Sigmoid colon (tissue), 7 donors: ENCODE data around the gene SPATC1L. TPM values are rescaled to one million over a fixed set of nuclear protein-coding genes. Genes with fewer than 3 reads are reported as not detected.
"Not testable (repeated sequence)": the region's sequence is repeated elsewhere in the genome, so short reads cannot be mapped to it uniquely, and the experiment has no call there.

Experiments
- DNase-seq: peaks from one replicate; pipeline ENCODE4 v3.0.0-alpha.2; 2019
- H3K27ac ChIP-seq, 4 donors: fragments of 200-600 bp; sonication (generic); one replicate each; pipeline ENCODE4 v1.5.1; 2016 to 2019; ENCODE audit warnings: mild to moderate bottlenecking in 1 of 4
- H3K27me3 ChIP-seq, 3 donors: fragments of 200-600 bp; sonication (generic); one replicate each; pipeline ENCODE4 v1.5.1; 2019; ENCODE audit warnings: mild to moderate bottlenecking in 1 of 3
- H3K36me3 ChIP-seq, 4 donors: fragments of 200-600 bp; sonication (generic); one replicate each; pipeline ENCODE4 v1.5.1; 2016 to 2019
- H3K4me1 ChIP-seq, 4 donors: fragments of 200-600 bp; sonication (generic); one replicate each; pipeline ENCODE4 v1.5.1; 2017 to 2019
- H3K4me3 ChIP-seq, 4 donors: fragments of 200-600 bp; sonication (generic); one replicate each; pipeline ENCODE4 v1.5.1; 2017 to 2019; ENCODE audit warnings: mild to moderate bottlenecking in 2 of 4, moderate library complexity in 1 of 4
- H3K9me3 ChIP-seq, 4 donors: fragments of 200-600 bp in 3 of 4; sonication (generic) in 3 of 4; one replicate each; pipeline versions ENCODE4 v1.5.1 to v1.6.1; 2013 to 2019
- CTCF ChIP-seq, 4 experiments: fragments of 450-650 bp in 3 of 4; fragments of 200-600 bp in 1 of 4; IDR thresholded peaks; one replicate each; pipeline ENCODE4 v1.5.1; 2016 to 2019; ENCODE audit warnings: antibody characterized with exemption in 4 of 4, mild to moderate bottlenecking in 3 of 4, moderate library complexity in 2 of 4
- EP300 ChIP-seq, 4 donors: sonication (generic); formaldehyde crosslinking; IDR thresholded peaks; one replicate each; pipeline ENCODE4 v1.6.1; 2017; ENCODE audit warnings: antibody characterized with exemption in 4 of 4
- POLR2A ChIP-seq, 2 donors: fragments of 450-650 bp; IDR thresholded peaks; one replicate each; pipeline ENCODE4 v1.6.1; 2016; ENCODE audit warnings: antibody characterized with exemption in 2 of 2, mild to moderate bottlenecking in 2 of 2, moderate library complexity in 2 of 2
- POLR2AphosphoS5 ChIP-seq, 4 donors: sonication (generic); formaldehyde crosslinking; IDR thresholded peaks; one replicate each; pipeline ENCODE4 v1.6.1; 2017; ENCODE audit warnings: antibody characterized with exemption in 4 of 4
- WGBS, 2 donors: extraction: QIAGEN DNeasy Blood & Tissue Kit; methylation state at CpG; one replicate each; pipeline ENCODE4 v1.1.7; 2013; 5-methylcytosine and 5-hydroxymethylcytosine counted together
- intact Hi-C: fragments of 100-400 bp; cut with DNase I; formaldehyde crosslinking; loops from one replicate; pipeline ENCODE4 v1.15.1; 2023
- polyA plus RNA-seq, 3 donors: library from polyadenylated mRNA; stranded (reverse); fragments of 200-250 nt; gene quantifications; one replicate each; pipeline ENCODE4 v1.2.3, GENCODE V29; 2013
- total RNA-seq, 4 donors: library from RNA; depleted of rRNA; stranded (reverse); fragments of >200 nt; gene quantifications; one replicate each; pipeline ENCODE4 v1.1.0, GENCODE V29; 2016
- donor health status: healthy with polysubstance abuse.
- donor health status: Bipolar disorder and iron deficiency.
- donor health status: healthy.

SPATC1L gene
- total and polyA plus RNA-seq, 7 donors, result 0.95 to 18.3 (median 7.8) TPM

- no peak overlapping the region for H3K27ac ChIP-seq
- H3K4me3 ChIP-seq, result no peak overlapping the region
- TF ChIP-seq POLR2A (IDR thresholded peaks at IDR 0.05) (no peak), POLR2AphosphoS5 (IDR thresholded peaks at IDR 0.05) (no peak), CTCF (IDR thresholded peaks at IDR 0.05) (no peak), EP300 (IDR thresholded peaks at IDR 0.05) (no peak)
- WGBS, 2 donors, result 86 to 93% methylated on average over 45 of the region's 45 CpGs
- H3K9me3 ChIP-seq, result no peaks in the 10 kb centered on the region
- DNase-seq, result no peak
- peaks cover 0 to 10% (median 6%) of the 10 kb centered on the region in 4 donors for H3K4me1 ChIP-seq
- no peaks in the 10 kb centered on the region for H3K27me3 ChIP-seq
- intact Hi-C loops, result loop anchor here (5.0 kb wide), 3 partner anchors 40 to 145 kb away; partner anchors contain the start of genes LSS, MCM3AP, SPATC1L and YBEY
- H3K36me3 ChIP-seq, result no peaks in the 10 kb centered on the region
These were observed 42.3 kb downstream of the SPATC1L start for GRCh38 chr21:46141767-46142581.

GRCh38 chr21:46140352-46141003, 43.8 kb downstream of the SPATC1L start:
- intact Hi-C loops, result loop anchor here (5.0 kb wide), 3 partner anchors 42 to 147 kb away; partner anchors contain the start of genes LSS, MCM3AP, SPATC1L and YBEY
- WGBS, 2 donors, result 15 to 56% methylated on average over 29 of the region's 29 CpGs
- not testable (repeated sequence) for H3K4me3 ChIP-seq

GRCh38 chr21:46139686-46140085, 44.6 kb downstream of the SPATC1L start:
- H3K27me3 ChIP-seq, result no peaks in the 10 kb centered on the region
- H3K4me3 ChIP-seq, result no peak overlapping the region
- no peak for TF ChIP-seq CTCF (IDR thresholded peaks at IDR 0.05)
- TF ChIP-seq POLR2A (IDR thresholded peaks at IDR 0.05), result no peak
- TF ChIP-seq POLR2AphosphoS5 (IDR thresholded peaks at IDR 0.05), result no peak
- no peak for TF ChIP-seq EP300 (IDR thresholded peaks at IDR 0.05)
- 89 to 91% methylated on average over 15 of the region's 15 CpGs for WGBS, 2 donors
- H3K4me1 ChIP-seq, result peaks cover 0 to 10% (median 6%) of the 10 kb centered on the region in 4 donors
- H3K36me3 ChIP-seq, result no peaks in the 10 kb centered on the region
- no peak for DNase-seq
- intact Hi-C loops, result loop anchor here (5.0 kb wide), 3 partner anchors 43 to 148 kb away; partner anchors contain the start of genes LSS, MCM3AP, SPATC1L and YBEY
- H3K27ac ChIP-seq, result no peak overlapping the region
- no peaks in the 10 kb centered on the region for H3K9me3 ChIP-seq

More at GRCh38 chr21:46140352-46141003, 43.8 kb downstream of the SPATC1L start:
- not testable (repeated sequence) for H3K27ac ChIP-seq, DNase-seq, H3K27me3 ChIP-seq, H3K9me3 ChIP-seq, H3K4me1 ChIP-seq, H3K36me3 ChIP-seq

- no peak for DNase-seq
- TF ChIP-seq POLR2A (IDR thresholded peaks at IDR 0.05) (no peak), EP300 (IDR thresholded peaks at IDR 0.05) (no peak), CTCF (IDR thresholded peaks at IDR 0.05) (no peak), POLR2AphosphoS5 (IDR thresholded peaks at IDR 0.05) (no peak)
- WGBS, 2 donors, result 82 to 84% methylated on average over 28 of the region's 28 CpGs
These were observed 45.8 kb downstream of the SPATC1L start for GRCh38 chr21:46138383-46138970.

GRCh38 chr21:46137908-46138307, 46.4 kb downstream of the SPATC1L start:
- TF ChIP-seq POLR2A (IDR thresholded peaks at IDR 0.05) (no peak), CTCF (IDR thresholded peaks at IDR 0.05) (no peak)
- H3K9me3 ChIP-seq, result no peaks in the 10 kb centered on the region
- H3K36me3 ChIP-seq, result peaks cover 0 to 5% (median 0%) of the 10 kb centered on the region in 4 donors
- H3K27me3 ChIP-seq, result no peaks in the 10 kb centered on the region
- intact Hi-C loops, result no loop called here
- no peak overlapping the region for H3K27ac ChIP-seq
- DNase-seq, result no peak
- H3K4me3 ChIP-seq, result no peak overlapping the region
- no peaks in the 10 kb centered on the region for H3K4me1 ChIP-seq
- WGBS, 2 donors, result 68 to 92% methylated on average over 7 of the region's 7 CpGs

More at GRCh38 chr21:46138383-46138970, 45.8 kb downstream of the SPATC1L start:
- intact Hi-C loops, result no loop called here
- no peaks in the 10 kb centered on the region for H3K27me3 ChIP-seq
- H3K4me1 ChIP-seq, result peaks cover 0 to 3% (median 0%) of the 10 kb centered on the region in 4 donors
- H3K36me3 ChIP-seq, result no peaks in the 10 kb centered on the region
- H3K9me3 ChIP-seq, result no peaks in the 10 kb centered on the region
- no peak overlapping the region for H3K4me3 ChIP-seq
- no peak overlapping the region for H3K27ac ChIP-seq
